HG03442 (cell line): ENCODE measurements around the gene PLPPR5.

ENCODE experiments used
- ATAC-seq: cut with Tn5 transposase; IDR thresholded peaks from one replicate; pipeline ENCODE4 v1.9.1; 2021; ENCODE audit warnings: mild to moderate bottlenecking, moderate library complexity; ENCODE audit not compliant: unreplicated experiment

The PLPPR5 gene

GRCh38 chr1:98860329-98860728 lies 144.3 kb downstream of the PLPPR5 start:
- no peak for ATAC-seq

- no peak for ATAC-seq
These were observed 150.5 kb downstream of the PLPPR5 start for GRCh38 chr1:98854137-98854536.

GRCh38 chr1:98849969-98850636 lies 154.6 kb downstream of the PLPPR5 start:
- no peak for ATAC-seq

GRCh38 chr1:98842241-98842640 lies 162.4 kb downstream of the PLPPR5 start:
- ATAC-seq, result no peak
